ENCODE data around the gene NRF1. TPM values are rescaled to one million over a fixed set of nuclear protein-coding genes. Genes with fewer than 3 reads are reported as not detected.

Gene NRF1
- total and polyA plus RNA-seq, 2 of the 13 experiments (the other 11 are each of a cell fraction or from before 2014, with no cell fraction given): 9.3 to 10.1 TPM

GRCh38 chr7:129719980-129720732 is 108.6 kb downstream of the NRF1 start (continued):
- TF ChIP-seq SNAPC4 (CRISPR knock-in tag; IDR thresholded peaks at IDR 0.05) (no peak), ZNF773 (CRISPR knock-in tag; IDR thresholded peaks at IDR 0.05; ENCODE audit: borderline replicate concordance) (no peak), PHB2 (IDR thresholded peaks at IDR 0.05; ENCODE audit: partially characterized antibody) (no peak), JUND (CRISPR knock-in tag; IDR thresholded peaks at IDR 0.05) (no peak), ZNF672 (CRISPR knock-in tag; IDR thresholded peaks at IDR 0.05) (no peak), NFE2 (CRISPR knock-in tag; IDR thresholded peaks at IDR 0.05) (peak; percentile 68; the same call in 1 of the 2 replicates), ZSCAN20 (CRISPR knock-in tag; IDR thresholded peaks at IDR 0.05; ENCODE audit: borderline replicate concordance) (no peak), ZNF136 (CRISPR knock-in tag; IDR thresholded peaks at IDR 0.05; ENCODE audit: low read depth) (0 out of 2 replicates have a peak, but pooled peaks have one; percentile 44), SAFB2 (CRISPR knock-in tag; IDR thresholded peaks at IDR 0.05; ENCODE audit: borderline replicate concordance, low read depth) (no peak), FOXA3 (CRISPR knock-in tag; IDR thresholded peaks at IDR 0.05) (peak; percentile 92), ZNF850 (CRISPR knock-in tag; conservative IDR thresholded peaks at IDR 0.05) (no peak), ZNF12 (CRISPR knock-in tag; IDR thresholded peaks at IDR 0.05) (peak; percentile 93), PRPF4 (IDR thresholded peaks at IDR 0.05; ENCODE audit: low read depth, low read length, poor library complexity, severe bottlenecking) (no peak), EP300 (IDR thresholded peaks at IDR 0.05; ENCODE audit: low read depth in 2 of 2, low read length in 2 of 2) (peak in 1 of 2 experiments; percentile 67; a peak in 2 of 4 replicates), EP300 (CRISPR knock-in tag; IDR thresholded peaks at IDR 0.05; ENCODE audit: borderline replicate concordance) (no peak), GPN1 (CRISPR knock-in tag; IDR thresholded peaks at IDR 0.05; ENCODE audit: borderline replicate concordance) (no peak), ADNP (CRISPR knock-in tag; IDR thresholded peaks at IDR 0.05) (no peak), ZEB1 (IDR thresholded peaks at IDR 0.05; ENCODE audit: insufficient replicate concordance, low read depth) (peak; percentile 39), ZBED4 (CRISPR knock-in tag; IDR thresholded peaks at IDR 0.05; ENCODE audit: borderline replicate concordance) (no peak)
